GM23248 (cell line): Measurements from ENCODE around the gene KCNH4.

Experiments
- EZH2 ChIP-seq: fragments of 200-600 bp; sonication (generic); IDR thresholded peaks from 2 replicates; pipeline ENCODE4 v1.6.1; 2018; ENCODE audit warnings: antibody characterized with exemption, mild to moderate bottlenecking; ENCODE audit not compliant: insufficient read depth, poor library complexity, severe bottlenecking
- EZH2phosphoT487 ChIP-seq: fragments of 200-600 bp; sonication (generic); IDR thresholded peaks from 2 replicates; pipeline ENCODE4 v1.6.1; 2018; ENCODE audit warnings: antibody characterized with exemption, moderate library complexity, mild to moderate bottlenecking, low read depth; ENCODE audit not compliant: insufficient read depth

GRCh38 chr17:42163696-42164407 is 17.1 kb downstream of the KCNH4 start:
- no peak for TF ChIP-seq EZH2phosphoT487
- TF ChIP-seq EZH2, result no peak
